SK-N-MC (cell line): ENCODE data around the gene CXCR6.

Source experiments
- DNase-seq: peaks from one replicate; pipeline ENCODE4 v3.0.0-alpha.2; 2011; ENCODE audit warnings: low read depth, low spot score
- H3K27ac ChIP-seq: fragments of 200-600 bp; sonication (generic); 2 replicates; pipeline ENCODE4 v1.5.1; 2016; ENCODE audit warnings: mixed run types
- H3K36me3 ChIP-seq: fragments of 200-600 bp; sonication (generic); 2 replicates; pipeline ENCODE4 v1.6.1; 2017; ENCODE audit warnings: antibody characterized with exemption, low read length, mixed read lengths; ENCODE audit not compliant: insufficient read depth
- H3K4me3 ChIP-seq: fragments of 200-600 bp; sonication (generic); 2 replicates; pipeline ENCODE4 v1.5.1; 2016
- H3K9ac ChIP-seq: fragments of 200-600 bp; sonication (generic); 2 replicates; pipeline ENCODE4 v1.8.0; 2017; ENCODE audit warnings: mixed run types, mixed read lengths; ENCODE audit not compliant: insufficient read length
- H3K9me3 ChIP-seq: fragments of 200-600 bp; sonication (generic); 2 replicates; pipeline ENCODE4 v1.6.1; 2017; ENCODE audit warnings: low read depth, mild to moderate bottlenecking, antibody characterized with exemption, low read length, moderate library complexity, mixed read lengths
- EZH2 ChIP-seq: fragments of 200-600 bp; sonication (generic); IDR thresholded peaks from one replicate; pipeline ENCODE4 v1.6.1; 2017; ENCODE audit warnings: antibody characterized with exemption
- FOXP2 ChIP-seq: optimal IDR thresholded peaks from 2 replicates; pipeline ENCODE3; 2011; ENCODE audit warnings: mild to moderate bottlenecking, moderate library complexity; ENCODE audit not compliant: insufficient read depth; ENCODE audit errors: extremely low read length, control extremely low read depth
- POLR2AphosphoS5 ChIP-seq: IDR thresholded peaks from 2 replicates; pipeline ENCODE4 v1.6.1; 2012; ENCODE audit warnings: mild to moderate bottlenecking, low read depth, low read length, borderline replicate concordance

CXCR6 gene

DNA sequence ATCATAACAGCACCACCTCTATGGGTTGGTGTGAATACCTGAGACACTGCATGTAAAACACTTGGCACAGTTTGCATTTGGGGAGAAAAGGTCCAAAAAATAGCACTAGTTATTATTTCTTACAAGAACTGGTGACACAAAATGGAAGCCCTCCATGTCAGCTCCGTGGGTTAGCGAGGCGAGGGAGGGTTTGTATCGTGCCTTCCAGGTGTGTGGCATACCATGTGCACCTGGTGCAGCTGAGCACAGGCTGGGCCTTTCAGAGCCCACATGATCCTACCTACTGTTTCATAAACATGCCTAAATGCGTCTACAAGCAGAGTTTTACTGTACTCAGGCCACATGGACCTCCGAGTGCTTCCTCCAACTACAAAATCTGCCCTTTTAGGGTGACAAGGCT is 5.6 kb downstream of the CXCR6 start:
- TF ChIP-seq EZH2 (no peak), FOXP2 (no peak), POLR2AphosphoS5 (no peak)
- no peak for DNase-seq
- Histone ChIP-seq H3K4me3 (no peak overlapping the region), H3K9me3 (no peaks in the 10 kb centered on the region), H3K36me3 (peaks cover 12% of the 10 kb centered on the region; the same call in 1 of the 2 replicates), H3K9ac (no peak overlapping the region), H3K27ac (no peak overlapping the region)

DNA sequence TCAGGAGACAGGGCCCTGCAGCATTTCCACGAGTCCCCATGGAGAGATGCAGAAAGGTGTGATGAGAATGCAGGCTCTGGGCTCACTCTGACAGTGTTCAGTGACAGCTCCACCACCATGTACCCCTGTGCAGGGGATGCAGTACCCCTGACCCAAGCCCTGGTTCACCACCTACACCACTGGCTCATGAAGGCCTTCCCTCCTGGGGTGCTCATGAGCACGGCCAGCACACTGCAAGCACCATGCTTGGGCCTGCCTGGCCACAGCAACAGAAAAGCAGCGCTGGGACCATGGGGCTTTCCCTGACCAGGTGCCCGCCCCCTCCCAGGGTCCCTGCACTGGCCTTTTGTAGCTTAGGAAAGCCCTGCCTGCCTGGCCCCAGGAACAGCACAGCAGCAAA is 6.2 kb downstream of the CXCR6 start:
- Histone ChIP-seq H3K4me3 (no peak overlapping the region), H3K36me3 (peaks cover 16% of the 10 kb centered on the region; the same call in 1 of the 2 replicates), H3K9ac (no peak overlapping the region), H3K9me3 (no peaks in the 10 kb centered on the region), H3K27ac (no peak overlapping the region)
- DNase-seq, result no peak
- TF ChIP-seq POLR2AphosphoS5, result no peak
- TF ChIP-seq FOXP2, result no peak
- no peak for TF ChIP-seq EZH2

DNA sequence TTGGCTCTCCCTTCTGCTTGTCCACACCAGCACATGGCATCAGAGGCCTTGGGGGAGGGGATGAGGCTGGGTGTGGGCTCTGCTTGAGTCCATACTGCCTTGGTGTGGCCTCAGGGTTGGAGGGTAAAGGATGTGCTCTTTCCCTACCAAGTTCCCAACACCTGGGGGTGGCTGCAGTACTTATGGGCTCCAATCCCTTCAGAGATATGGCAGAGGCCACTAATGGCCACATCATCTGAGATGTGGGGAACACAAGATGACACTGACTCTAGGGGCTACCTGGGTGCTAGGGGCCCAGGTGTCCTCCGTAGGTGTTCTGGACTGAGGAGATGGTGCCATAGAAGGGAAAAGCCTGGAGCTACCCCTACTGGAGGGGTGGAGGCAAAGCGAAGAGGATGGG is 6.9 kb downstream of the CXCR6 start:
- DNase-seq, result no peak
- no peak overlapping the region for H3K4me3 ChIP-seq
- H3K27ac ChIP-seq, result no peak overlapping the region
- no peaks in the 10 kb centered on the region for H3K9me3 ChIP-seq
- no peak for TF ChIP-seq POLR2AphosphoS5
- H3K36me3 ChIP-seq, result peaks cover 22% of the 10 kb centered on the region; the same call in 1 of the 2 replicates
- H3K9ac ChIP-seq, result no peak overlapping the region

DNA sequence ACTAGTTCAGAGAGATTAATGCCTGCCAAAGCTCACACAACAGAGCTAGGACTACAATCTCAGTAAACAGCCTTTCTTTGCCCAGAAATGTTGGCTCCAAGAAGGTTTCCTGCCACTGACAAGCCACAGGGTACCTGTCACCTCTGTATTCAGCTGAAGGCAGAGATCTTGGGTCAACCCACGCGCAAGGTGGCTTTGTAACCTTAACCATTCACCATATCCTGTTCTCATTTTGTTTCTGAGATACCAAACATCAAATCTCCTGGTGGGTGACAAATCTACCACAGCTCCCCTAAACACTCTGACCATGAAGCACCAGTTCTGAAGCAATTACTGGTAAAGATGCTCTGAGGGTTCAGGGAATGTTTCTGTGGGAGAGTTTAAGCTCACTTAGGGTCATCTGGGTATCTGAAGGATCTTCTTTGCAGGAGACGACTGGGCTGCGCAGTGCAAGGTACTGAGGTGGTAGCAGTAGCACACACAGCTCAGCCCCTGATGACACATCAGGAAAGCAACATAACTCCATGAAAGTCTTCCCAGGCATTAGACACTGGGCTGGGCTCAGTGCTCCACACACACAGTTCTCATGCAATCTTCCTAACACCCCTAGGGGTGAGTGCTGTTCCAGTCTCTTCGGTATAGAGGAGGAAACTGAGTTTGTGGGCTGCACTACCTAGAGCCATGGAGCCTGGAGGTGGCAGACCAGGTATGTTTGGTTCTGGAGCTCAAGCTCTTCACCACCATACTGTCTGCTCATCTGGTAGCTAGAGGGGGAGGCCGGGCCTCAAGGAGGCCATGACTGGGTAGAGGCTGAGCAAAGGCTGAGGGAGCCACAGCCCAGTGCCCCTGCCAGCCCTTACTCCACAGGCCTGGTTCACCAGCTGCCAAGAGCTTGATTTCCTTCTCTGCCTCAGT is 7.7 kb downstream of the CXCR6 start:
- H3K4me3 ChIP-seq, result no peak overlapping the region
- H3K9me3 ChIP-seq, result no peaks in the 10 kb centered on the region
- no peak overlapping the region for H3K27ac ChIP-seq
- no peak for TF ChIP-seq POLR2AphosphoS5
- no peak for TF ChIP-seq EZH2
- no peak for TF ChIP-seq FOXP2
- no peak for DNase-seq
- peaks cover 22% of the 10 kb centered on the region; the same call in 1 of the 2 replicates for H3K36me3 ChIP-seq
- no peak overlapping the region for H3K9ac ChIP-seq

DNA sequence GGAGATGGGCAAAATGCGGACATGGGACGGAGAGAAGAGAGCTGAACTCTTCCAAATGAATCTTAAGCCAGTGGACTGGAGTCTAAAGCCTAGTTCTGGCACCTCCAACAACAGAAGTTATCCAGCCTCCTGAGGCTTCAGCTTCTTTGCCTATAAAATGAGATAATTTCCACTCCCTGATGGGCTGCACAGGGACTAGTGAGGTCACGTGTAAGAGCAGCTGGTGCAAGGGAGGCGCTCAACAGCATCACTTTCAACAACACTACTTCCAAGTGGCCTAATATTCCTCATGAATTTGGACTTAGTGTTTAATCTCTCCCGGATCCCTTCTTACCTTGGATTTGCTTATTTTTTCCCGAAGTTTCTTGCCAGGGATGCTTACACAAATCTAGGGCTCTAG is 8.7 kb downstream of the CXCR6 start:
- H3K27ac ChIP-seq, result no peak overlapping the region
- no peak for TF ChIP-seq POLR2AphosphoS5
- TF ChIP-seq EZH2, result no peak
- no peak for TF ChIP-seq FOXP2
- H3K36me3 ChIP-seq, result peaks cover 21% of the 10 kb centered on the region; the same call in 1 of the 2 replicates
- H3K9me3 ChIP-seq, result no peaks in the 10 kb centered on the region
- no peak for DNase-seq
- no peak overlapping the region for H3K9ac ChIP-seq
- H3K4me3 ChIP-seq, result no peak overlapping the region

DNA sequence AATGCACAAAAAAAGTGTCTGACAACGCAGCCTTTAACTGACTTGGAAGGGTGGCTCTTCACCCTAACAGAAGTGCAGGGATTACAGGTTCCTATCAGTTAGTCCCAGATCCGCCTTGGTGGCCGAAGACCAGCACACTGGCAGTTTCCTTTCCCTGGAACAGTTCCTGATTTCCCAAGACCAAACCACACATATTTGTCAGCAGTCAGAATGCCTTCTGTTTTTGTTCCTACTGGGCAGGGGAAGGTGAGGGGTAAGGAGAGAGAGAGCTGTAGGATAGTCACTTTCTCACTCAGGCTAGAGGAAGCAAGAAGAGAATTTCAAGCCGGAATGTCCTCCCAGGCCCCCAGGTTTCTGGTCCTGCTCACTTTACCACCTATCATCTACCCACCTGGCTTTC is 9.2 kb downstream of the CXCR6 start:
- Histone ChIP-seq H3K9ac (no peak overlapping the region), H3K4me3 (no peak overlapping the region), H3K27ac (no peak overlapping the region), H3K36me3 (peaks cover 17% of the 10 kb centered on the region; the same call in 1 of the 2 replicates), H3K9me3 (no peaks in the 10 kb centered on the region)
- no peak for TF ChIP-seq EZH2
- no peak for TF ChIP-seq POLR2AphosphoS5
- TF ChIP-seq FOXP2, result no peak
- DNase-seq, result no peak

DNA sequence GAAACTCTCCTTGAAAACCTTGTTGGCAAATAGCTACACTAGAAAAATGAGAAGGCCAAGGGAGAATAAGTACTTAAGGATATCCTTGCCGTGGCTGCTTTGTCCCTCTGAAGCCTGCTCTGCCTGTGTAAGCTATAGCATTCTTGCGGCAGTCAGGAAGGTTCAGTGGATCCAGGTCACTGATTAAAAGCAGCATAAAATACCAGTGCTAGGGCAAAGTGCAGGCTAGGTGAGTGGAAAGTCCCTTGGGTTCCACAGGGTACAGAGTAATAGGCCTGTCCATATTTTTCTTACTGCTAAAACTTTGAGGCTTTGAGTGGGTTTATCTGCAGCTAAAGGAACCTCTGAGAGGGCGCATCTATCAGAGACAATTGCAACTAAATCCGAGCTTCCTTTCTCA is 10.3 kb downstream of the CXCR6 start:
- Histone ChIP-seq H3K9me3 (no peaks in the 10 kb centered on the region), H3K27ac (no peak overlapping the region), H3K36me3 (peaks cover 25% of the 10 kb centered on the region; the same call in 1 of the 2 replicates), H3K9ac (no peak overlapping the region), H3K4me3 (no peak overlapping the region)
- no peak for TF ChIP-seq FOXP2
- no peak for TF ChIP-seq EZH2
- TF ChIP-seq POLR2AphosphoS5, result no peak
- DNase-seq, result no peak

DNA sequence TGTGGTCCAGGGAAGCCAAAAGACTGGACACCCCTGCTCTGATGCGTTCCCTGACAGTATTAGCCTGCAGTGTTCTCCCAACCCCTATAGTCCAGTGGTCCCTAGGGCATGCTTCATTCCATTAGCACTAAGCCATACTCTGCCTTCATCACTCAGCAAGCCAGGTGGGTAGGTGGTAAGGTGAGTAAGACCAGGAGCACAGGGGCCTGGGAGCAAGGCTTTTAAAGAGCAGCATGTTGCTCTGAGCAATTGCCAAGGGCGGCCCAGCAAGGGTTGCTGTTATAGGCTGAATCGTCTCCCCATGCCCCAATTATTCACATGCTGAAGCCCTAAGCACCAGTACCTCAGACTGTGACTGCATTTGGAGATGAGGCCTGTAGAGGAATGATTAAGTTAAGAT is 11.0 kb downstream of the CXCR6 start:
- Histone ChIP-seq H3K9ac (no peak overlapping the region), H3K9me3 (no peaks in the 10 kb centered on the region), H3K27ac (no peak overlapping the region), H3K36me3 (peaks cover 25% of the 10 kb centered on the region; the same call in 1 of the 2 replicates), H3K4me3 (no peak overlapping the region)
- TF ChIP-seq EZH2 (no peak), POLR2AphosphoS5 (no peak), FOXP2 (no peak)
- DNase-seq, result no peak
